ENCODE data around the gene COL5A1.

DNA sequence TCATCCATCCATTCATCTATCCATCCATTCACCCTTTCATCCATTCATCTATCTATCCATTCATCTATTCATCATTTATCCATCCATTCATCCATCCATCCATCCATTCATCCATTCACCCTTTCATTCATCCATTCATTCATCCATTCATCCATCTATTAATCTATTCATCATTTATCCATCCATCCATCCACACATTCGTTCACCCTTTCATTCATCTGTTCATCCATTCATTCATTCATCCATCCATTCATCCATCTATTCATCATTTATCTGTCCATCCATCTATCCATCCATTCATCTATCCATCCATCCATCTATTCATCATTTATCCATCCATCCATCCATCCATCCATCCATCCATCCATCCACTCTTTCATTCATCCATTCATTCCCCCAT, 205.1 kb downstream of the COL5A1 start:
- TF ChIP-seq OSR1 (CRISPR knock-in tag; IDR thresholded peaks at IDR 0.05) = no peak
- no peak for TF ChIP-seq GLIS3 (CRISPR knock-in tag; IDR thresholded peaks at IDR 0.05)
- TF ChIP-seq BACH2 (CRISPR knock-in tag; IDR thresholded peaks at IDR 0.05; ENCODE audit: borderline replicate concordance) = no peak
- TF ChIP-seq, protein P1, sequence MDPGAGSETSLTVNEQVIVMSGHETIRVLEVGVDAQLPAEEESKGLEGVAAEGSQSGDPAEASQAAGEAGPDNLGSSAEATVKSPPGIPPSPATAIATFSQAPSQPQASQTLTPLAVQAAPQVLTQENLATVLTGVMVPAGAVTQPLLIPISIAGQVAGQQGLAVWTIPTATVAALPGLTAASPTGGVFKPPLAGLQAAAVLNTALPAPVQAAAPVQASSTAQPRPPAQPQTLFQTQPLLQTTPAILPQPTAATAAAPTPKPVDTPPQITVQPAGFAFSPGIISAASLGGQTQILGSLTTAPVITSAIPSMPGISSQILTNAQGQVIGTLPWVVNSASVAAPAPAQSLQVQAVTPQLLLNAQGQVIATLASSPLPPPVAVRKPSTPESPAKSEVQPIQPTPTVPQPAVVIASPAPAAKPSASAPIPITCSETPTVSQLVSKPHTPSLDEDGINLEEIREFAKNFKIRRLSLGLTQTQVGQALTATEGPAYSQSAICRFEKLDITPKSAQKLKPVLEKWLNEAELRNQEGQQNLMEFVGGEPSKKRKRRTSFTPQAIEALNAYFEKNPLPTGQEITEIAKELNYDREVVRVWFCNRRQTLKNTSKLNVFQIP (CRISPR knock-in tag; IDR thresholded peaks at IDR 0.05; ENCODE audit: borderline replicate concordance, low read depth) = no peak
- no peak for TF ChIP-seq CSDC2 (CRISPR knock-in tag; IDR thresholded peaks at IDR 0.05)
- TF ChIP-seq, protein P2, sequence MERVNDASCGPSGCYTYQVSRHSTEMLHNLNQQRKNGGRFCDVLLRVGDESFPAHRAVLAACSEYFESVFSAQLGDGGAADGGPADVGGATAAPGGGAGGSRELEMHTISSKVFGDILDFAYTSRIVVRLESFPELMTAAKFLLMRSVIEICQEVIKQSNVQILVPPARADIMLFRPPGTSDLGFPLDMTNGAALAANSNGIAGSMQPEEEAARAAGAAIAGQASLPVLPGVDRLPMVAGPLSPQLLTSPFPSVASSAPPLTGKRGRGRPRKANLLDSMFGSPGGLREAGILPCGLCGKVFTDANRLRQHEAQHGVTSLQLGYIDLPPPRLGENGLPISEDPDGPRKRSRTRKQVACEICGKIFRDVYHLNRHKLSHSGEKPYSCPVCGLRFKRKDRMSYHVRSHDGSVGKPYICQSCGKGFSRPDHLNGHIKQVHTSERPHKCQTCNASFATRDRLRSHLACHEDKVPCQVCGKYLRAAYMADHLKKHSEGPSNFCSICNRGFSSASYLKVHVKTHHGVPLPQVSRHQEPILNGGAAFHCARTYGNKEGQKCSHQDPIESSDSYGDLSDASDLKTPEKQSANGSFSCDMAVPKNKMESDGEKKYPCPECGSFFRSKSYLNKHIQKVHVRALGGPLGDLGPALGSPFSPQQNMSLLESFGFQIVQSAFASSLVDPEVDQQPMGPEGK (CRISPR knock-in tag; IDR thresholded peaks at IDR 0.05; ENCODE audit: borderline replicate concordance) = no peak
- no peak for TF ChIP-seq ZC3H10 (CRISPR knock-in tag; IDR thresholded peaks at IDR 0.05)
- no peak for TF ChIP-seq ZFP30 (CRISPR knock-in tag; IDR thresholded peaks at IDR 0.05)
- TF ChIP-seq TCF4 (CRISPR knock-in tag; IDR thresholded peaks at IDR 0.05; ENCODE audit: borderline replicate concordance) = no peak

All from SK-N-SH treated with all-trans-retinoic acid at 6 μM for 48 hours (cell line).